H1 (cell line): Measurements from ENCODE around the gene CFAP141. TPM values are rescaled to one million over a fixed set of nuclear protein-coding genes. Genes with fewer than 3 reads are reported as not detected.

Experiments
- KDM5A ChIP-seq: fragments of 200-600 bp; IDR thresholded peaks from 2 replicates; pipeline ENCODE4 v1.7.1; 2012; ENCODE audit warnings: mild to moderate bottlenecking, low read length, inconsistent platforms, mixed read lengths
- NANOG ChIP-seq: IDR thresholded peaks from 2 replicates; pipeline ENCODE4 v1.6.1; 2011; ENCODE audit warnings: low read length, low read depth, mild to moderate bottlenecking, inconsistent platforms; ENCODE audit not compliant: insufficient read depth, poor library complexity, severe bottlenecking
- polyA plus RNA-seq, 7 experiments: library from polyadenylated mRNA; depleted of rRNA in 3 of 7; stranded (reverse) in 5 of 7; unstranded in 2 of 7; fragments of >200 nt in 5 of 7; fragments of 200-250 nt in 2 of 7; gene quantifications; 1 replicate in 5 of 7; 2 replicates in 1 of 7; 4 replicates in 1 of 7; pipeline versions ENCODE4 v1.2.1 to v1.2.3, GENCODE V29; 2011 to 2013; ENCODE audit warnings: missing spikeins in 2 of 7, mixed read lengths in 2 of 7
- total RNA-seq: library from RNA; stranded (reverse); fragmentation: NEBNext Ultra II Directional; extraction: Animal tissue kit (Norgen Biotek cat#: 25700); gene quantifications from 2 replicates; pipeline ENCODE4 v1.2.1, GENCODE V29; 2021

The CFAP141 gene
- total and polyA plus RNA-seq, 2 of the 8 experiments (the other 6 are each of a cell fraction or from before 2014, with no cell fraction given) = not detected

DNA sequence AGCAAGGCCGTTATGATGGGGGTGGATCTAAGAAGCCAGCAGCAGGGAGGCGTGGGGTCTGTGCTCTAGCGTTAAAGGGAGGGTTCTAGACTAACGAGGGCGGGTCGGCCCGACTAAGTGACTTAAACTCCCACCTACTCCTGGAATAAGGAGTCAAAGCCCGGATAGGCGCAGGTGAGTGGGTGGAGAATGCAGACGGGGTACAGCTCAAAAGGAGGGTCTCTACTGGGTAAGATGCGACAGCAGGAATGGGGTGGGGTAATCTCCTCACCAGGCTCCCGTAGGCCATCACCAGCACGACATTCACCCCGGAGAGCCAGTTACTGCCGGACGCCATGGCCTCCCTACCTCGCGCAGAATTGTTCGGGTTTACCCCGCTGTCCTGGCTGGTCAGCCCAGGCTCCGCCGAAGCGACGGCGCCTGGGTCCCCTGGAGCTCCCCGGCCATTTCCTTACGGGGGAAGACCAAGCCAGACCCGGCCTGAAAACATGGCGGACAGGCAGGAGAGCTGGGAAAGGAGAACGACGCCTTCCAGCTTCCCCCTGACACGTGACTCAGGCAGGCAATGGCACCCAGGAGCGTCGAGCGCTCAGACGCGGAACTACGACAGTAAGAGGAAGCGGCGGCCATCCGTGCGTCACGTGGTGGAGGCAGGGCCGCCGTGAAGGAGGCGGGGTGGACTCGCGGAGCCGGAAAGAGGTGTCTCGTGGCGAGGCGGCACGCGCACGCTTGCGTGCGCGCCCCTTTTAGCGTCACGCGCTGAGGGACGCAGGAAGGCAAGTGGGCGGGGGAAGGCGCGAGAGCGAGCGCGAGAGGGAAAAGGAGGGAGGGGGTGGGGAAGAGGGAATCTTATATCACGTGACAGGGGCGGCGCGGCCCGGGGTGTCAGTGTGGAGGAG is 14.2 kb upstream of the CFAP141 start, which contains the start of gene UBAP2L (continued):
- TF ChIP-seq NANOG (no peak), KDM5A (peak; percentile 3; the same call in 1 of the 2 replicates)
